ENCODE data around the gene SASH1. TPM values are rescaled to one million over a fixed set of nuclear protein-coding genes. Genes with fewer than 3 reads are reported as not detected.

Gene SASH1
- total and polyA plus RNA-seq, 2 experiments from 2014 or later, result 7.5 to 7.8 TPM

GRCh38 chr6:148532698-148533097, 190.1 kb downstream of the SASH1 start:
- no peak for DNase-seq (ENCODE audit: low spot score)
- Histone ChIP-seq H3K4me1 (ENCODE audit: insufficient read depth) (no peaks in the 10 kb centered on the region), H3K4me3 (no peak overlapping the region), H3K27me3 (no peaks in the 10 kb centered on the region), H3K4me2 (no peak overlapping the region), H2AFZ (no peak overlapping the region), H3K9me3 (ENCODE audit: low read depth) (no peaks in the 10 kb centered on the region), H3K36me3 (replicated peaks; ENCODE audit: insufficient read depth, low read depth) (no peaks in the 10 kb centered on the region), H3K27ac (no peak overlapping the region), H3K9me2 (replicated peaks; ENCODE audit: insufficient read depth) (no peaks in the 10 kb centered on the region), H4K20me1 (ENCODE audit: insufficient read depth, poor library complexity, severe bottlenecking) (no peaks in the 10 kb centered on the region), H3K79me2 (no peaks in the 10 kb centered on the region)
- TF ChIP-seq EZH2 (IDR thresholded peaks at IDR 0.05; ENCODE audit: borderline replicate concordance) (no peak), EZH2phosphoT487 (IDR thresholded peaks at IDR 0.05; ENCODE audit: low read depth, severe bottlenecking, unreplicated experiment) (no peak)
- 99% methylated on average over 13 of the region's 13 CpGs for WGBS (ENCODE audit: low lambda C conversion rate, missing lambda C conversion rate)

GRCh38 chr6:148533309-148534107, 190.9 kb downstream of the SASH1 start:
- Histone ChIP-seq H3K9me2 (replicated peaks; ENCODE audit: insufficient read depth) (no peaks in the 10 kb centered on the region), H3K9me3 (ENCODE audit: low read depth) (no peaks in the 10 kb centered on the region), H3K27ac (no peak overlapping the region), H3K27me3 (no peaks in the 10 kb centered on the region), H4K20me1 (ENCODE audit: insufficient read depth, poor library complexity, severe bottlenecking) (no peaks in the 10 kb centered on the region), H3K4me1 (ENCODE audit: insufficient read depth) (peaks cover 6% of the 10 kb centered on the region), H3K79me2 (no peaks in the 10 kb centered on the region), H3K4me2 (no peak overlapping the region), H2AFZ (no peak overlapping the region), H3K36me3 (replicated peaks; ENCODE audit: insufficient read depth, low read depth) (no peaks in the 10 kb centered on the region), H3K4me3 (no peak overlapping the region)
- no peak for TF ChIP-seq EZH2 (IDR thresholded peaks at IDR 0.05; ENCODE audit: borderline replicate concordance)
- no peak for TF ChIP-seq EZH2phosphoT487 (IDR thresholded peaks at IDR 0.05; ENCODE audit: low read depth, severe bottlenecking, unreplicated experiment)
- TF ChIP-seq CTCF (IDR thresholded peaks at IDR 0.05; ENCODE audit: poor library complexity), result no peak
- no peak for DNase-seq (ENCODE audit: low spot score)
- WGBS (ENCODE audit: low lambda C conversion rate, missing lambda C conversion rate), result 95% methylated on average over 24 of the region's 24 CpGs

GRCh38 chr6:148534871-148535270, 192.2 kb downstream of the SASH1 start:
- no peak for DNase-seq (ENCODE audit: low spot score)
- H3K36me3 ChIP-seq (replicated peaks; ENCODE audit: insufficient read depth, low read depth), result no peaks in the 10 kb centered on the region
- no peaks in the 10 kb centered on the region for H3K9me2 ChIP-seq (replicated peaks; ENCODE audit: insufficient read depth)
- H3K4me3 ChIP-seq, result no peak overlapping the region
- H3K79me2 ChIP-seq, result no peaks in the 10 kb centered on the region
- peaks cover 6% of the 10 kb centered on the region for H3K4me1 ChIP-seq (ENCODE audit: insufficient read depth)
- no peaks in the 10 kb centered on the region for H3K9me3 ChIP-seq (ENCODE audit: low read depth)
- H3K27ac ChIP-seq, result no peak overlapping the region
- no peaks in the 10 kb centered on the region for H4K20me1 ChIP-seq (ENCODE audit: insufficient read depth, poor library complexity, severe bottlenecking)
- no peak overlapping the region for H3K4me2 ChIP-seq
- no peak for TF ChIP-seq EZH2 (IDR thresholded peaks at IDR 0.05; ENCODE audit: borderline replicate concordance)
- no peak for TF ChIP-seq CTCF (IDR thresholded peaks at IDR 0.05; ENCODE audit: poor library complexity)
- no peak for TF ChIP-seq EZH2phosphoT487 (IDR thresholded peaks at IDR 0.05; ENCODE audit: low read depth, severe bottlenecking, unreplicated experiment)
- no peak overlapping the region for H2AFZ ChIP-seq
- H3K27me3 ChIP-seq, result no peaks in the 10 kb centered on the region
- 94% methylated on average over 6 of the region's 6 CpGs for WGBS (ENCODE audit: low lambda C conversion rate, missing lambda C conversion rate)

GRCh38 chr6:148535381-148535780, 192.7 kb downstream of the SASH1 start:
- WGBS (ENCODE audit: low lambda C conversion rate, missing lambda C conversion rate), result 97% methylated on average over 7 of the region's 7 CpGs
- no peak overlapping the region for H3K4me3 ChIP-seq
- H3K27ac ChIP-seq, result no peak overlapping the region
- H3K27me3 ChIP-seq, result no peaks in the 10 kb centered on the region
- H2AFZ ChIP-seq, result no peak overlapping the region
- H3K4me1 ChIP-seq (ENCODE audit: insufficient read depth), result peaks cover 6% of the 10 kb centered on the region
- no peaks in the 10 kb centered on the region for H3K9me2 ChIP-seq (replicated peaks; ENCODE audit: insufficient read depth)
- H3K4me2 ChIP-seq, result no peak overlapping the region
- H4K20me1 ChIP-seq (ENCODE audit: insufficient read depth, poor library complexity, severe bottlenecking), result no peaks in the 10 kb centered on the region
- no peaks in the 10 kb centered on the region for H3K79me2 ChIP-seq
- no peak for DNase-seq (ENCODE audit: low spot score)
- H3K9me3 ChIP-seq (ENCODE audit: low read depth), result no peaks in the 10 kb centered on the region
- H3K36me3 ChIP-seq (replicated peaks; ENCODE audit: insufficient read depth, low read depth), result no peaks in the 10 kb centered on the region
- TF ChIP-seq EZH2phosphoT487 (IDR thresholded peaks at IDR 0.05; ENCODE audit: low read depth, severe bottlenecking, unreplicated experiment) (no peak), CTCF (IDR thresholded peaks at IDR 0.05; ENCODE audit: poor library complexity) (no peak), EZH2 (IDR thresholded peaks at IDR 0.05; ENCODE audit: borderline replicate concordance) (no peak)
